ENCODE measurements around the gene TCFL5.
A peak's percentile ranks its signal among the peaks of the same experiment; 100 is the strongest.

TCFL5 gene

DNA sequence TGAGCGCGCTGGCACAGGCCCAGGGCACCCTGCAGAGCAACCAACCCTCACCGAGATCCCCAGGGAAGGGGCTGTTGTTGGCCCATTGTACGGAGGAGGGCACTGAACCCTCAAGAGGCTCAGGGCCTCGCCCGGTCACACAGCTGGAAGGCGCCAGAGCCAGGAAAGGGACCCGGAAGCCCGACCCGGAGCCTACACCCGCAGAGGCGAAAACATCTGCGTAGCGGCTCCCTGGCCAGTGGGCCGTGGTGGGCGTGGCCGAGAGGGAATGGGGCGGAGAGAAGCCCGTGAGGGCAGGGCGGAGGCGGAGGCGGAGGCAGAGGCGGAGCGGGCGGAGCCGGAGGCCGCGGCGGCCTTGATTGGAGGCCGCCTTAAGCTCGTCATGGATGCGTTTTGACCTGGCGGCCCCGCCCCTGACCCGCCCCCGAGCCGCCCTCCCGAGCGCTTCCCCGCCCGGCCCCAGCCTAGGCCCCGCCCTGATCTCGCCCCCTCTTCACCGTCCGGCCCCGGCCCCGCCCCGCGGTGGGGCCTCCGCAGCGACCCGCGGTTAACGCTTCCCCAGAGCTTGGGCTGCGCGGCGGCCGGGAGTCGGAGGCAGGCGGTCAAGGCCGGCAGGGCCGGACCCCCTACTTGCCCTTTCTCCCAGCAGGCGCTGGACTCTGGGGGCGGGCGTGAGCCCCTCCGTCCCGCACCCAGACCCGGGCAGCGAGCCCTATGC lies 67.5 kb downstream of the TCFL5 start:
- DNase-seq: peak; percentile 94 to 96

GRCh38 chr20:62793757-62794006 lies 67.9 kb downstream of the TCFL5 start:
- DNase-seq: no peak

- DNase-seq: no peak
These were observed 68.5 kb downstream of the TCFL5 start for GRCh38 chr20:62792940-62793756.

DNA sequence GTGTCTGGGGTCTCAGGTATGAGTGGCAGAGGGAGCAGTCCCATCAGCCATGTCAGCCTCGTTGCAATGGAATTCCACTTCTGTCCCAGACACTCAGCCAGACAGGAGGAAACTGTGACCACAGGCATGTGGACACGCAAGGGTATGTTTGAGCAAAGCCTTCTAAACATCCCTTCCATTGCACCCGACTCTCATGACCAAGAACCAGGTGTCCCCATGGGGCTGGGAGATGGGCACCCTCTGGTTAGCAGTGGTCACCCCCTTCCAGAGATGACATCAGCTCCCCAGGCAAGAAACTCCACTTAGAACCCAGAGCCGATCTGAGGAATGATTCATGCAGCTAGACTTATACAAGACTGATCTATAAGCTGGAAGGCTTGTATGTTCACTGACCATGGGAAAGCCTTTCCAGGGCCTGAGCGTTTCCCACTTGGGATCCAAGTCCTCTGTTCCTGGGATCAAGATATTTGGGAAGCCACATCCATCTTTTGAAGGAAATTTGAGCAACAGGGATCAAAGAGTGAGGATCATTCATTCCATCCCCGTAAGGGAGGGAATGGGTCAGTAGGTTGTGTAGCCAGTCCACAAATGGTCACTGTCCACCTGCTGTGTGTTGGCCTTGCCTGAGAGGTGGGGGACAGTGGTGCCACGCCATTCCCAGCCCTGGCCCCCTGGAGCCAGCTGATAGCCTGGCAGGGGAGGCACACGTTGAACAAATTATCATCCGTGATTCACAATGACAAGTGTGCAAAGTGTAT lies 69.3 kb downstream of the TCFL5 start:
- no peak for DNase-seq

DNA sequence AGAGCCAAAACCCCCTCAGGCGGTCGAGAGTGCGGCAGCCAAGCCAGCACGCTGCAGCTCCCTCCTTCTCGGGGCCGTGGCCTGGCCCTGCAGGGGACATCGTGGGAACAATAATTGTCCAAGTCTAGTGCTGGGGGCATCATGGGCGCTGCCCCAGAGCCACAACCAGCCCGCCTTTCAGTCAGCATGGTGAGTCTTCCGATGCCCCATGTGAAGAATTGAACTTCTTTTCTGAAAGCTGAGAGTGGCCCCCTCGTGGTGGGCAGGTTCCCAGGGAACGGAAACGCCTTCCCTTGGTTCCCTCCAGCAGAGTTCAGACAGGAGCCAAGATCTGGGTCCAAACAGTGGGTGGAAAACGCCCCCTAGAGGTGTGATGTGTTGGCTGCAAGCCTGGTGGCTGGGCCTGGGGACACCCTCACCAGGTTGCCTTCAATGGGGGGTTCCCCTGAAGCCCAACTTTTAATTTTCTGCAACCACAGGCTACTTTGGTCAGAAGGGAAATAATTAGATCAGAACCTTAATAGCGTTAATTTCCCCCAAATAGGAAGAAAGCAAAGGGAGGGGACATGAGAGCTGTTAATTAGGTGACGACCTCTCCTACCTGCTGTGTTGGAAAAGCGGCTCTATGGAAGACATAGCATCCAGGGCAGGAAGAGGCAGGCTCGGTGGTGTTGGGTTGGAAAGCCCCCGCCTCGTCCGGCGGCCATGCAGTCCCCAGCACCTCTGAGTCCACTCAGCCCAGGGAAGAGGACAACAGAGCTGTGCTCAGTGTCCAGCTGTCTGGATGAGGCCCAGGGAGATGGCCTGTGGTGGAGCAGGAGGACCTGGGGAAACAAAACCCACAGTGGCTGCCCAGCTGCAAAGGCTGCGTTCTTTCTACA lies 70.1 kb downstream of the TCFL5 start:
- peak; percentile 96 to 97 for DNase-seq
